GM19328 (cell line): ENCODE data around the gene AGTRAP.

Experiments used
- ATAC-seq: cut with Tn5 transposase; IDR thresholded peaks from one replicate; pipeline ENCODE4 v1.9.1; 2021; ENCODE audit warnings: mild to moderate bottlenecking, moderate library complexity; ENCODE audit not compliant: unreplicated experiment

Gene AGTRAP

GRCh38 chr1:11757047-11757446, 21.1 kb downstream of the AGTRAP start:
- ATAC-seq: no peak

DNA sequence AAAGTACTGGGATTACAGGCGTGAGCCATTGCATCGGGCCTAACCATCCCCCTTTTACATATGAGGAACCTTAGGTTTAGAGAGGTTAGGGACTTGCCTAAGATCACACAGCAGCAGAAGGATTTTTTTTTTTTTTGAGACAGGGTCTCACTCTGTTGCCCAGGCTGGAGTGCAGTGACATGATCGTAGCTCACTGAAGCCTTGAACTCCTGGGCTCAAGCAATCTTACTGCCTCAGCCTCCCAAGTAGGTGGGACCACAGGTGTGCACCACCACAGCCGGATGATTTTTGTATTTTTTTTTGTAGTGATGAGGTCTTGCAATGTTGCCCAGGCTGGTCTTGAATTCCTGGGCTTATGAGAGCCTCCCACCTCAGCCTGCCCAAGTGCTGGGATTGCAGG, 23.9 kb downstream of the AGTRAP start:
- no peak for ATAC-seq

GRCh38 chr1:11761285-11761684, 25.3 kb downstream of the AGTRAP start:
- ATAC-seq: no peak

DNA sequence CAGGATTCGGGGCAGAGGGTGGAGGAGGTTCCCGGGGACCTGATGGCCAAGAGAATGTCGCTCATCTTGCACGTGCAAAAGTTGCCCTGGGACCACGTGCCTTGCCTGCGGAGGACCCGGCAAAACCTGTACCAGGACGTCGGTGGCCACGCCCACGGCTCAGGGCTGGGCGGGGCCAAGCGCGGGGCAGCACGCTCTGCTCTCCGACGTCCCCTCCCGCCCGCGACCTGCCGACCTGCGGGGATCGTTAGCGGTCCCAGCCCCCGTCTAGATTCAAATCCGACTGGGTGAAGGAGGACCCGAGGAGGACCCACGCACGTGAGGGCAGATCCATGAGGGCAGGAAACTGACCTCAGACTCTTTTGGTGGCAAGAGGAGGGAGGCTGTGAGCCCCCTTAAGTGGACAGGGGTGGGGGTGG, 26.1 kb downstream of the AGTRAP start, which contains the start of gene C1orf167:
Gene C1orf167 (plus strand): TSS at position 206 of the 419 bp plus-strand sequence. CDS start 2,208 bp downstream, outside the sequence.
- ATAC-seq: no peak

DNA sequence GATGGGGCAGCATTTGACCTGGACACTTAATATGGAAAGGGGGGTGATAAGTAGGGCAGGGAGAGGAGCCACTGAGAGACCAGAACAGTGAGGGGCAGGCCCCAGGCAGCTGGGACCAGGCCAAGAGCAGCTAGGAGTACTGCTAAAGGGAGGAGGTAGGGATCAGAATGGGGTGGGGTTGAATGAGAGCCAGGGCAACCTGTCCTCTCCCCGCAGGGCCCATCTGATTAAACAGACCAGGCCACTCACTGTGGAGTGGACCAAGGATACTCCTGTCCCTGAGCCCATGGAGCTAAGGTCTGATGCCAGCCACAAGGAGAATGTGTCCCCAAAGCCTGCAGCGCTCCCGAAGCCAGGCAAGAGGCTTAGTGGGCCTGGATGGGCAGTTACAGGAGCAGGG, 28.2 kb downstream of the AGTRAP start:
- no peak for ATAC-seq

- ATAC-seq: no peak
These were observed 28.6 kb downstream of the AGTRAP start for GRCh38 chr1:11764519-11764918.

GRCh38 chr1:11765661-11766428, 29.9 kb downstream of the AGTRAP start:
- ATAC-seq: no peak

GRCh38 chr1:11766429-11766776, 30.5 kb downstream of the AGTRAP start:
- ATAC-seq: no peak

DNA sequence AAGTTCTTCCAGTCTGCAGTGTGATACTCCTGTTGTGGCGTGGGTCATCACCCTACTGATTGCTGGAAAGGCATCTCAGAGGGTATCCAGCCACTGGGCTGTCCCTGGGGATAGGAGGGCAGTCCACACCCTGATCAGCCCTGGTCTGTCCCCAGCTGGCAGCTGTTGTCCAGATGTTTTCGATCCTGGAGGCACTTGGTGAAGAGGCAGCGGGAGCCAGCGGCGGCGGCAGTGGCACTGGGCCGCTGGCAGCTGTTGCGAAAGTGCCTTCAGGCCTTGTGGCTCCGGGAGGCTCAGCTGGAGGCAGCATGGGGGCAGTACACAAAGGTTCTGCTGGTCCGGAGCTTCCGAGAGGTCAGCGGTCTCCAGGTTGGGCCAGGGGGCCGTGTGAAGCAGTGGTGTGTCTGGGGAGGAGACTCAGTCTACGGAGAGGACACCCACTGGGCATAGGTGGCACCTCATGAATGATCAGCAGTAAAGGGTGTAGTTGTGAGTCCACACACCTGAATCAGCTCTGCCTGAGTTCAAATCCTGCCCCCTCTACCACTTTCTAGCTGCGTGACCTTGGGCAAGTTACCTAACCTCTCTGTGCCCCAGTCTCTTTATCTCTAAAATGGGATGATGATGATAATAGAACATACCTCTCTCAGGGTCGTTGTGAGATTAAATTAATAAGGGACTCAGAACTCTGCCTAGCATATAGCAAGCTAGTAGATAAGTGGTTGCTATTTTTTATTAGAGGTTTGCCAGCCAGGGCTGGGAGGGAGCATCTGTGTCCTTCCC, 32.2 kb downstream of the AGTRAP start:
- no peak for ATAC-seq

DNA sequence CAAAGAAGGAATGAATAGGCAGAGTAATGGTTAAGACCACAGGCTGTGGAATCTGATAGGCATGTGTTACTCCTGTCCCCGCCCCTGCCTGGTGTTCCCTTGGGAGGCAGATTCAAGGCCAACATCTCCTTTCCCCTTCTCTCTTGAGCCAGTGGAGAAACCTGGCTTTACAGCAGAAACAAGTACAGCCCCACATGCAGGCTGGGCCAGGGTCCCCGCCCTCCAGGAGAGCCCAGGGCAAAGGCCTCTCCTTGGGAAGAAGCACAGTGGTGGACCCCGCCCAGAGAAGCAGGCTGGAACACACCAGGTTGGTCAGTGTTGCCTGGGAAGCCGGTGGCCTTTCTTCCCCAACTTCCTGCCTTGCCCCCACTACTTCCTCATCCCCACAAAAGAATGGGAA, 32.9 kb downstream of the AGTRAP start:
- ATAC-seq: no peak

DNA sequence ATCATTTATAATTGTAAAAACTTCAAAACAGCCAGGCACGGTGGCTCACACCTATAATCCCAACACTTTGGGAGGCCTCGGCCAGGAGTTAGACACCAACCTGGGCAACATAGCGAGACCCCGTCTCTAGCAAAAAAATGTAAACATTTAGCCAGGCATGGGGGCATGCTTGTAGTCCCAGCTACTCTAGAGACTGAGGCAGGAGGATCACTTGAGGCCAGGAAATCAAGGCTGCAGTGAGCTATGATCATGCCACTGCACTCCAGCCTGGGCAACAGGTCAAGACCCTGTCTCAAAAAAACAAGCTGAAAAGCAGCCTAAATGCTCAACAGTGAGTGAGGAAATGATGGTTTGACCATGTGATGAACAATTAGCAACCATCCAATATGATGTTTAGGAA, 33.3 kb downstream of the AGTRAP start:
- no peak for ATAC-seq

DNA sequence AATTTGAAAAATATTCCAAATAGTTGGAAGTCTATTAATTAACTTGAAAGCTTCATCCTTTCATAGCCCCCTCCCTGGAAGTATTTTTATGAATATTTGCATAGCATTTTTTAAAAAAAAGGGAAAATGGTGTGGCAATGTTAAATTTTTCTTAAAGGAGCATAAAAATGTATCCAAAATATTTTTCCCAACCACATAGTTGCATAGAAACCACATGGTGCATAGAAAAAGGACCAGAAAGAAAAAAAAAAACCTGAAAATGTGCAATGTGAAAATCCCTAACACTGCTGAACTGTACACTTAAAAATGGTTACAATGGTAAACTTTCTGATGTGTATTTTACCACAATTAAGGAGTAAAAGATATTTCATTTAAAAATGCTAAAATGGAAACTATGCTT, 34.1 kb downstream of the AGTRAP start:
- ATAC-seq: no peak

- ATAC-seq: no peak
These were observed 35.6 kb downstream of the AGTRAP start for GRCh38 chr1:11771481-11772043.

DNA sequence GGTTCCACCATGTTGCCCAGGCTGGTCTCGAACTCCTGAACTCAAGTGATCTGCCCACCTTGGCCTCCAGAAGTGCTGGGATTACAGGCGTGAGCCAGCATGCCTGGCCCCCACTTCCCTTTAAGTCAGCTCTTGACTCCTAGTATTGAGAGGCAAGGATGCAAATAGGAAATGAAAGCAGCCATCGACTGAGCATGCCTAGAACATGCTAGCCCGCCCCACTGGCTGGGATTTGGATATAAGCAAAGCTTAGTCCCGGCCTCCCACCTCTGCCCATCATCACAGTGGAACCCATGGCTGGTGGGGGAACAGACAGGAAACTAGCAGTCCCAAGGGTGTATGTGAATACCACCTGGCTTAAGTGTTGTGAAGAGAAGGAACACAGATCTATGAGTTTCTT, 36.5 kb downstream of the AGTRAP start:
- ATAC-seq: no peak

DNA sequence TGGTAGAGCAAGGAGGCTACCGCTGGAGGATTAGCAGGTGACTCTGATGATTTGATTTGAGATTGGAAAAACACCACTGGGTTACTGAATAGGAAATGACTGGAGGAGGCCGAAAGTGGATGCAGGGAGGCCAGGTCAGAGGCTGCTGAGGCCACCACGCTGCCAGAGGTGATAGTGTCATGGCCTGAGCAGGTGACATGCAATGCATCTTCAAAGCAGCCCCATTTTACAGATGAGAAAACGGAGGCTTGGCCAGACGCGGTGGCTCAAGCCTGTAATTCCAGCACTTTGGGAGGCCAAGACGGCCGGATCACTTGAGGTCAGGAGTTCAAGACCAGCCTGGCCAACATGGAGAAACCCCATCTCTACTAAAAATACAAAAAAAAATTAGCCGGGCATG, 38.8 kb downstream of the AGTRAP start:
- ATAC-seq: no peak

DNA sequence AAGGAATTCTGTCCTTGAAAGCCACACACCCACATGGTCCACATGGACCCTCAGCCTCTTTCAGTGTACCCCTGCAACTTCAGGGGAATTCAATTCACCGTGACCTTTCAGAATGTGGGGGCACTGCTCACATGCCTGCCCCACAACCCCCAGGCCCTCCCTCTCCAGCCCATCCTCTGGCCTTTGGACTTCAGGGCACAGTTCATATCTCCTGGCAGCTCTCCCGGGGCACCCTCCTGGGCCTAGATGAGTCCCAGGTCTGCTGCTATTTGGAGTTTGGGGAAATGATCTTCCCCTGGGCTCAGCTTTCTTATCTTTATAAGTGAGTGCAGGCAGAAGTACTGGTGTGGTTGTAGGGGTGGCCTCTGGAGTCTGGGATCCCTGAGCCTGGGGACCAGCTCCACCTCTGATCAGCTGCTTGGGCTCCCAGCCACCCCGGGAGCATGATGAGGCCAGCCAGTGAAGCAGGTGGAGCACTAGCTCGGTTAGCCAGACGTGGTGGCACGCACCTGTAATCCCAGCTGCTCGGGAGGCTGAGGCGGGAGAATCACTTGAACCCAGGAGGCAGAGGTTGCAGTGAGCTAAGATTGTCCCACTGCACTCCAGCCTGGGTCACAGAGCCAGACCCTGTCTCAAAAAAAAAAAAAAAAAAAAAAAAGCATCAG, 41.9 kb downstream of the AGTRAP start:
- no peak for ATAC-seq

- no peak for ATAC-seq
These were observed 42.4 kb downstream of the AGTRAP start for GRCh38 chr1:11778336-11778735.

GRCh38 chr1:11778844-11779623, 43.1 kb downstream of the AGTRAP start:
- ATAC-seq: no peak

- ATAC-seq: no peak
These were observed 43.9 kb downstream of the AGTRAP start for GRCh38 chr1:11779715-11780379.
